H1 (cell line): Measurements from ENCODE around the gene TGFA. TPM values are rescaled to one million over a fixed set of nuclear protein-coding genes. Genes with fewer than 3 reads are reported as not detected.

Experiments
- CTCF ChIA-PET: fragments of 300-600 bp; sonication (Branson Sonifier 250); formaldehyde crosslinking; loops from one replicate; lab custom pipeline; 2021; ENCODE audit not compliant: partially characterized antibody; lab: Charles Lee
- POLR2A ChIA-PET: fragments of 300-600 bp; sonication (Branson Sonifier 250); formaldehyde crosslinking; loops from one replicate; lab custom pipeline; 2021; ENCODE audit warnings: inconsistent platforms; ENCODE audit not compliant: partially characterized antibody; lab: Charles Lee
- DNase-seq, 2 experiments: peaks; one replicate each; pipeline versions ENCODE4 v3.0.0 to v3.0.0-alpha.2; 2010 to 2022; ENCODE audit warnings: low spot score in 2 of 2, low read depth in 1 of 2, mixed read lengths in 1 of 2
- FAIRE-seq: peaks from 2 replicates; lab custom pipeline; 2011; peaks lifted over from hg19 to GRCh38; lab: Jason Lieb, UNC
- H2AFZ ChIP-seq: 2 replicates; pipeline ENCODE4 v1.8.1; 2012; ENCODE audit warnings: low read length, inconsistent platforms
- H2AK5ac ChIP-seq: 2 replicates; pipeline ENCODE4 v1.6.1; 2013; ENCODE audit warnings: low read depth, low read length
- H2BK120ac ChIP-seq: replicated peaks from 2 replicates; pipeline ENCODE3; 2013; ENCODE audit warnings: low read depth, low read length, inconsistent platforms
- H2BK12ac ChIP-seq: 2 replicates; pipeline ENCODE4 v1.6.1; 2013; ENCODE audit warnings: low read depth, low read length
- H2BK15ac ChIP-seq: 2 replicates; pipeline ENCODE4 v1.6.1; 2013; ENCODE audit warnings: low read length
- H2BK20ac ChIP-seq: 2 replicates; pipeline ENCODE4 v1.6.1; 2013; ENCODE audit warnings: low read length
- H2BK5ac ChIP-seq: 2 replicates; pipeline ENCODE4 v1.6.1; 2013; ENCODE audit warnings: low read depth, low read length
- H3K14ac ChIP-seq: 2 replicates; pipeline ENCODE4 v1.6.1; 2013; ENCODE audit warnings: inconsistent platforms; ENCODE audit not compliant: insufficient read length
- H3K18ac ChIP-seq: 2 replicates; pipeline ENCODE4 v1.6.1; 2013; ENCODE audit warnings: low read length; ENCODE audit errors: extremely low read depth
- H3K23ac ChIP-seq: 2 replicates; pipeline ENCODE4 v1.6.1; 2013; ENCODE audit warnings: inconsistent platforms; ENCODE audit not compliant: insufficient read length
- H3K23me2 ChIP-seq: 2 replicates; pipeline ENCODE4 v1.6.1; 2013; ENCODE audit warnings: low read depth, low read length
- H3K27ac ChIP-seq: 2 replicates; pipeline ENCODE4 v1.6.1; 2011; ENCODE audit warnings: low read depth, low read length, inconsistent platforms
- H3K27me3 ChIP-seq, 4 experiments: replicated peaks in 1 of 4; 1 replicate in 1 of 4; 2 replicates in 3 of 4; pipeline versions ENCODE4 v1.6.1 to v1.8.1; 2011 to 2013; ENCODE audit warnings: low read length in 3 of 4, mild to moderate bottlenecking in 3 of 4, inconsistent platforms in 2 of 4, mixed read lengths in 2 of 4, moderate library complexity in 1 of 4; ENCODE audit not compliant: control insufficient read depth in 3 of 4, insufficient read depth in 3 of 4; ENCODE audit errors: extremely low read depth in 1 of 4
- H3K36me3 ChIP-seq, 4 experiments: 2 replicates each; pipeline versions ENCODE4 v1.6.1 to v1.8.1; 2011 to 2013; ENCODE audit warnings: mild to moderate bottlenecking in 4 of 4, low read length in 3 of 4, moderate library complexity in 2 of 4, control low read depth in 1 of 4, inconsistent platforms in 1 of 4; ENCODE audit not compliant: insufficient read depth in 4 of 4, control insufficient read depth in 2 of 4
- H3K4ac ChIP-seq: replicated peaks from 2 replicates; pipeline ENCODE3; 2013; ENCODE audit warnings: low read length, low read depth, mixed read lengths, inconsistent platforms; ENCODE audit not compliant: insufficient read length
- H3K4me1 ChIP-seq, 4 experiments: replicated peaks in 1 of 4; 1 replicate in 1 of 4; 2 replicates in 3 of 4; pipeline versions ENCODE4 v1.6.1 to v1.8.1; 2011 to 2013; ENCODE audit warnings: low read length in 3 of 4, inconsistent platforms in 2 of 4, mixed read lengths in 1 of 4; ENCODE audit not compliant: insufficient read depth in 4 of 4, control insufficient read depth in 3 of 4
- H3K4me2 ChIP-seq, 2 experiments: 2 replicates each; pipeline versions ENCODE4 v1.6.1 to v1.8.1; 2011 to 2013; ENCODE audit warnings: low read depth in 2 of 2, low read length in 2 of 2, control low read depth in 1 of 2, inconsistent platforms in 1 of 2, mild to moderate bottlenecking in 1 of 2; ENCODE audit not compliant: insufficient read depth in 1 of 2
- H3K4me3 ChIP-seq, 4 experiments: fragments of 200-600, 300-600 bp in 1 of 4; sonication (generic), shearing (Covaris generic), sonication (Bioruptor Twin) in 1 of 4; 2 replicates each; pipeline versions ENCODE4 v1.5.1 to v1.8.1; 2011 to 2016; ENCODE audit warnings: low read length in 4 of 4, low read depth in 3 of 4, control low read depth in 2 of 4, inconsistent platforms in 2 of 4, mild to moderate bottlenecking in 2 of 4, mixed read lengths in 1 of 4, moderate library complexity in 1 of 4; ENCODE audit not compliant: insufficient read depth in 2 of 4; ENCODE audit errors: extremely low read depth in 1 of 4
- H3K56ac ChIP-seq: replicated peaks from 2 replicates; pipeline ENCODE3; 2013; ENCODE audit warnings: low read depth, mild to moderate bottlenecking, mixed read lengths, low read length, inconsistent platforms; ENCODE audit not compliant: insufficient read length
- H3K79me1 ChIP-seq: 2 replicates; pipeline ENCODE4 v1.6.1; 2013; ENCODE audit warnings: low read depth, low read length, control low read depth
- H3K79me2 ChIP-seq, 2 experiments: 2 replicates each; pipeline versions ENCODE4 v1.6.1 to v1.8.1; 2012 to 2013; ENCODE audit warnings: low read length in 2 of 2, mild to moderate bottlenecking in 2 of 2, inconsistent platforms in 1 of 2; ENCODE audit not compliant: insufficient read depth in 2 of 2, control insufficient read depth in 1 of 2
- H3K9ac ChIP-seq, 4 experiments: replicated peaks in 1 of 4; 1 replicate in 1 of 4; 2 replicates in 3 of 4; pipeline versions ENCODE4 v1.6.1 to v1.8.1; 2011 to 2013; ENCODE audit warnings: low read depth in 3 of 4, low read length in 3 of 4, control low read depth in 2 of 4, mild to moderate bottlenecking in 2 of 4, moderate library complexity in 2 of 4, inconsistent platforms in 1 of 4; ENCODE audit errors: extremely low read depth in 1 of 4
- H3K9me3 ChIP-seq, 2 experiments: 2 replicates each; pipeline versions ENCODE4 v1.6.1 to v1.8.1; 2012 to 2013; ENCODE audit warnings: mild to moderate bottlenecking in 2 of 2, moderate library complexity in 2 of 2, control low read depth in 1 of 2, inconsistent platforms in 1 of 2, low read depth in 1 of 2, low read length in 1 of 2, mixed read lengths in 1 of 2; ENCODE audit not compliant: insufficient read depth in 2 of 2
- H4K20me1 ChIP-seq, 2 experiments: replicated peaks in 1 of 2; 2 replicates each; pipeline versions ENCODE3 to v1.8.1; 2011 to 2013; ENCODE audit warnings: inconsistent platforms in 2 of 2, low read length in 2 of 2, mild to moderate bottlenecking in 1 of 2; ENCODE audit not compliant: insufficient read depth in 2 of 2, control insufficient read depth in 1 of 2
- H4K5ac ChIP-seq: 2 replicates; pipeline ENCODE4 v1.6.1; 2013; ENCODE audit warnings: low read length, low read depth, mixed read lengths, inconsistent platforms; ENCODE audit not compliant: insufficient read length
- H4K8ac ChIP-seq: 2 replicates; pipeline ENCODE4 v1.8.0; 2013; ENCODE audit warnings: mild to moderate bottlenecking, moderate library complexity, low read length, inconsistent platforms; ENCODE audit not compliant: insufficient read depth; ENCODE audit errors: extremely low read depth
- H4K91ac ChIP-seq: replicated peaks from 2 replicates; pipeline ENCODE3; 2013; ENCODE audit warnings: low read length, mixed read lengths, inconsistent platforms; ENCODE audit not compliant: insufficient read length
- BRCA1 ChIP-seq: IDR thresholded peaks from 2 replicates; pipeline ENCODE4 v1.6.1; 2012; ENCODE audit warnings: low read depth, low read length, improper control_type of control experiment
- EP300 ChIP-seq, 2 experiments: IDR thresholded peaks; 1 replicate in 1 of 2; 2 replicates in 1 of 2; pipeline ENCODE4 v1.6.1; 2011 to 2012; ENCODE audit warnings: low read depth in 2 of 2, low read length in 2 of 2, mild to moderate bottlenecking in 2 of 2, borderline replicate concordance in 1 of 2, inconsistent platforms in 1 of 2, moderate library complexity in 1 of 2
- FOSL1 ChIP-seq: IDR thresholded peaks from 2 replicates; pipeline ENCODE4 v1.6.1; 2011; ENCODE audit warnings: mild to moderate bottlenecking, low read depth, low read length, moderate library complexity; ENCODE audit not compliant: insufficient read depth
- GABPA ChIP-seq: IDR thresholded peaks from 2 replicates; pipeline ENCODE4 v1.6.1; 2011; ENCODE audit warnings: mild to moderate bottlenecking, low read length, moderate library complexity, borderline replicate concordance; ENCODE audit not compliant: insufficient read depth
- JUND ChIP-seq: IDR thresholded peaks from 2 replicates; pipeline ENCODE4 v1.6.1; 2011; ENCODE audit warnings: mild to moderate bottlenecking, improper control_type of control experiment, low read length
- NRF1 ChIP-seq: IDR thresholded peaks from 2 replicates; pipeline ENCODE4 v1.6.1; 2011; ENCODE audit warnings: mild to moderate bottlenecking, low read depth, low read length, improper control_type of control experiment
- POU5F1 ChIP-seq: IDR thresholded peaks from 2 replicates; pipeline ENCODE4 v1.6.1; 2011; ENCODE audit warnings: low read depth, mild to moderate bottlenecking, low read length, moderate library complexity
- RAD21 ChIP-seq, 2 experiments: IDR thresholded peaks in 1 of 2; conservative IDR thresholded peaks in 1 of 2; 2 replicates each; pipeline ENCODE4 v1.6.1; 2011; ENCODE audit warnings: low read depth in 2 of 2, low read length in 2 of 2, improper control_type of control experiment in 1 of 2, inconsistent platforms in 1 of 2, mild to moderate bottlenecking in 1 of 2, moderate library complexity in 1 of 2
- RBBP5 ChIP-seq: IDR thresholded peaks from 2 replicates; pipeline ENCODE4 v1.7.1; 2012; ENCODE audit warnings: low read depth, mild to moderate bottlenecking, inconsistent platforms, low read length, moderate library complexity, borderline replicate concordance
- SRF ChIP-seq: IDR thresholded peaks from 2 replicates; pipeline ENCODE4 v1.6.1; 2011; ENCODE audit warnings: mild to moderate bottlenecking, low read depth, low read length, moderate library complexity
- TEAD4 ChIP-seq: IDR thresholded peaks from 2 replicates; pipeline ENCODE4 v1.6.1; 2012; ENCODE audit warnings: low read depth, low read length, inconsistent platforms, mixed read lengths
- ZNF274 ChIP-seq: IDR thresholded peaks from 2 replicates; pipeline ENCODE4 v1.7.0; 2012; ENCODE audit warnings: low read length, borderline replicate concordance; ENCODE audit errors: extremely low read depth
- WGBS, 2 experiments: shearing (Covaris generic) in 1 of 2; methylation state at CpG; one replicate each; pipeline versions ENCODE4 v1.1.6 to v1.1.7; 2013 to 2015; ENCODE audit warnings: low lambda C conversion rate in 2 of 2, mixed read lengths in 2 of 2, inconsistent platforms in 1 of 2, low coverage in 1 of 2, missing lambda C conversion rate in 1 of 2; ENCODE audit not compliant: insufficient replicate concordance in 2 of 2, insufficient coverage in 1 of 2, insufficient read length in 1 of 2; ENCODE audit errors: extremely low coverage in 1 of 2, missing lambda C conversion rate in 1 of 2; 5-methylcytosine and 5-hydroxymethylcytosine counted together
- polyA plus RNA-seq, 7 experiments: library from polyadenylated mRNA; depleted of rRNA in 3 of 7; stranded (reverse) in 5 of 7; unstranded in 2 of 7; fragments of >200 nt in 5 of 7; fragments of 200-250 nt in 2 of 7; gene quantifications; 1 replicate in 5 of 7; 2 replicates in 1 of 7; 4 replicates in 1 of 7; pipeline versions ENCODE4 v1.2.1 to v1.2.3, GENCODE V29; 2011 to 2013; ENCODE audit warnings: missing spikeins in 2 of 7, mixed read lengths in 2 of 7
- total RNA-seq: library from RNA; stranded (reverse); fragmentation: NEBNext Ultra II Directional; extraction: Animal tissue kit (Norgen Biotek cat#: 25700); gene quantifications from 2 replicates; pipeline ENCODE4 v1.2.1, GENCODE V29; 2021

The TGFA gene
- total and polyA plus RNA-seq, 2 of the 8 experiments (the other 6 are each of a cell fraction or from before 2014, with no cell fraction given): 1.8 to 3.7 TPM

- no peaks in the 10 kb centered on the region for H3K79me2 ChIP-seq
- H2BK5ac ChIP-seq: no peak overlapping the region
- ChIA-PET POLR2A (no interaction called here), CTCF (interaction anchor here (0.9 to 3.1 kb wide), 8 partner anchors 7 to 182 kb away, joined by 3 to 21 read pairs (median 4); no protein-coding TSS in a partner anchor)
- DNase-seq (no peak), FAIRE-seq (no peak)
- 84% methylated on average over 14 of the region's 14 CpGs; no CpG with 5 or more reads in 1 of the 2 experiments for WGBS, 2 experiments
- H3K23me2 ChIP-seq: no peaks in the 10 kb centered on the region
- no peaks in the 10 kb centered on the region for H3K79me1 ChIP-seq
- H3K9ac ChIP-seq: no peak overlapping the region
- H2BK15ac ChIP-seq: no peak overlapping the region
- H3K4me1 ChIP-seq: peaks cover 0 to 10% (median 4%) of the 10 kb centered on the region in 4 experiments; a peak in 5 of 7 replicates
- no peak overlapping the region for H3K23ac ChIP-seq
- no peaks in the 10 kb centered on the region for H4K20me1 ChIP-seq
- H3K36me3 ChIP-seq: no peaks in the 10 kb centered on the region
- H3K4me2 ChIP-seq: no peak overlapping the region
- no peaks in the 10 kb centered on the region for H3K9me3 ChIP-seq
- no peak overlapping the region for H2AFZ ChIP-seq
- H3K4me3 ChIP-seq: no peak overlapping the region
- H3K4ac ChIP-seq: no peak overlapping the region
- H4K8ac ChIP-seq: no peak overlapping the region
- no peak overlapping the region for H2BK120ac ChIP-seq
- no peak overlapping the region for H2BK12ac ChIP-seq
- no peak overlapping the region for H3K18ac ChIP-seq
- no peak overlapping the region for H4K5ac ChIP-seq
- H3K27me3 ChIP-seq: no peaks in the 10 kb centered on the region
- no peak overlapping the region for H3K27ac ChIP-seq
- no peak overlapping the region for H3K14ac ChIP-seq
- H2BK20ac ChIP-seq: no peak overlapping the region
- no peak overlapping the region for H3K56ac ChIP-seq
- H2AK5ac ChIP-seq: no peak overlapping the region
- H4K91ac ChIP-seq: no peak overlapping the region
- TF ChIP-seq RBBP5 (no peak), GABPA (no peak), TEAD4 (no peak), RAD21 (IDR thresholded peaks at IDR 0.05 in 1 of 2, conservative IDR thresholded peaks at IDR 0.05 in 1 of 2; ENCODE audit: low read depth in 2 of 2, low read length in 2 of 2) (no peak), NRF1 (no peak), FOSL1 (no peak), EP300 (IDR thresholded peaks at IDR 0.05; ENCODE audit: borderline replicate concordance in 1 of 2, low read depth in 2 of 2, low read length in 2 of 2) (no peak), JUND (no peak), POU5F1 (no peak), ZNF274 (no peak), SRF (no peak), BRCA1 (no peak)
Observed at GRCh38 chr2:70461981-70462876, 91.4 kb downstream of the TGFA start.
